ENCODE results near the gene CALM1. TPM values are rescaled to one million over a fixed set of nuclear protein-coding genes. Genes with fewer than 3 reads are reported as not detected.

Gene CALM1
- total RNA-seq, 1 experiment from 2014 or later, result 998 TPM

DNA sequence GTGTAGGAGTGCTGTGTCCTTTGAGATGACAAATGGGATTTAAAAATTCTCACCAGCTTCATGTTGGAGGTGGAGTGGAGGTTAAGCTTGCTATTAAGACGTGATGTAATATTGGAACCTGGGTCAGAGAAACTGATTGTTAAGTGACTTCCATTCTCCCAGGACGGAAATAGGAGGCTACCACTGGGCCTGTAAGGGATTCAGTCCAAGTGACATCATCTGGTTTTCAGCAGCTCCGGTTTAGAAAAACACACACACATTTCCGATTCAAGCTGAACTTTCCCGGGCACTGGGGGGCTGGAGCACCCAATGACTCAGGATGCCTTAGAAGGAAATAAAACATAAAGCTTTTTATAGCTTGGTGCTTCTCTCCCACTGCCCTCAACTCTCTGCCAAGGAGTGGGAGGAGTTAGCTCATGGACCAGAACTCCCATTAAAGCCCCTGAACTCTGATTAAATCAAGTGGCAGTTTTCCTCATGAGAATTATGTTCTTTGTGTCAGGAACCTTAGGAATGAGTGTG, 12.4 kb downstream of the CALM1 start:
- DNase-seq (ENCODE audit: low spot score), result peak; percentile 94
- intact Hi-C loops (cut with micrococcal nuclease; ENCODE audit: unreplicated experiment), result loop anchor here (2.0 kb wide), 1 partner anchor 34 kb away; no protein-coding TSS in a partner anchor

DNA sequence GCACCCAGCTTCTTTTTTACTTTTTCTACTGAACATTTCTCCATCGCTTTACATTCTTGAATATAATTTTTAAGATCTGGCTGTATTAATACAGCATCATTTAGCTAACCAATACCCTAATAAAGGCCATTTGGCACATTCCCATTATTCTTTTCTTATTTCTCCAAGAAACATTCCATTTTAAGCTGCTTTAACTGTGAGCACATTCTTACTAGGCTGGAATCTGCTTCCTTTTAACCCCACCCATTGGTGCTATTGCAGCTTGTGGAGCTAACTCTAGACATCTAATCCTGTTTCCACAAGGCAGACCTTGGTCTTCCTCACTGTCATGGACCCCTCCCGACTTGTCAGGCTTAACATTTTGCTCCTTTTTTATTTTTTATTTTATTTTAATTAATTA, 15.2 kb downstream of the CALM1 start:
- CTCF ChIA-PET, result no interaction called here

More for the DNA sequence above, 12.4 kb downstream of the CALM1 start:
- H3K27me3 ChIP-seq (replicated peaks; ENCODE audit: insufficient read depth, low read depth, low read length, poor library complexity), result no peaks in the 10 kb centered on the region
- no TSS peak for BruUV-seq (replicated peaks)
- peak overlapping the region; percentile 89 for H3K27ac ChIP-seq (ENCODE audit: low read depth, low read length, poor library complexity, severe bottlenecking)
- ChIA-PET CTCF (interaction anchor here (0.7 to 2.0 kb wide), 2 partner anchors 9 to 10 kb away, joined by 4 to 11 read pairs; no protein-coding TSS in a partner anchor), POLR2A (ENCODE audit: low non-redundant PET) (interaction anchor here (0.5 to 0.7 kb wide), 4 partner anchors 35 to 375 kb away, joined by 3 to 7 read pairs (median 5); no protein-coding TSS in a partner anchor)
- H3K4me3 ChIP-seq (ENCODE audit: low read depth, low read length, poor library complexity, severe bottlenecking), result no peak overlapping the region
- H3K36me3 ChIP-seq (ENCODE audit: insufficient read depth, low read length, poor library complexity, severe bottlenecking), result peaks cover 25% of the 10 kb centered on the region
- no peak for TF ChIP-seq EZH2 (IDR thresholded peaks at IDR 0.05; ENCODE audit: borderline replicate concordance, low read depth, low read length, poor library complexity, severe bottlenecking)
- TF ChIP-seq, protein P1, sequence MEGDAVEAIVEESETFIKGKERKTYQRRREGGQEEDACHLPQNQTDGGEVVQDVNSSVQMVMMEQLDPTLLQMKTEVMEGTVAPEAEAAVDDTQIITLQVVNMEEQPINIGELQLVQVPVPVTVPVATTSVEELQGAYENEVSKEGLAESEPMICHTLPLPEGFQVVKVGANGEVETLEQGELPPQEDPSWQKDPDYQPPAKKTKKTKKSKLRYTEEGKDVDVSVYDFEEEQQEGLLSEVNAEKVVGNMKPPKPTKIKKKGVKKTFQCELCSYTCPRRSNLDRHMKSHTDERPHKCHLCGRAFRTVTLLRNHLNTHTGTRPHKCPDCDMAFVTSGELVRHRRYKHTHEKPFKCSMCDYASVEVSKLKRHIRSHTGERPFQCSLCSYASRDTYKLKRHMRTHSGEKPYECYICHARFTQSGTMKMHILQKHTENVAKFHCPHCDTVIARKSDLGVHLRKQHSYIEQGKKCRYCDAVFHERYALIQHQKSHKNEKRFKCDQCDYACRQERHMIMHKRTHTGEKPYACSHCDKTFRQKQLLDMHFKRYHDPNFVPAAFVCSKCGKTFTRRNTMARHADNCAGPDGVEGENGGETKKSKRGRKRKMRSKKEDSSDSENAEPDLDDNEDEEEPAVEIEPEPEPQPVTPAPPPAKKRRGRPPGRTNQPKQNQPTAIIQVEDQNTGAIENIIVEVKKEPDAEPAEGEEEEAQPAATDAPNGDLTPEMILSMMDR (conservative IDR thresholded peaks at IDR 0.05; ENCODE audit: low read depth, low read length), result no peak
- H3K9me3 ChIP-seq (ENCODE audit: low read depth, low read length, poor library complexity, severe bottlenecking), result no peaks in the 10 kb centered on the region
- peaks cover 55% of the 10 kb centered on the region for H3K4me1 ChIP-seq (ENCODE audit: insufficient read depth, low read length, poor library complexity, severe bottlenecking)

DNA sequence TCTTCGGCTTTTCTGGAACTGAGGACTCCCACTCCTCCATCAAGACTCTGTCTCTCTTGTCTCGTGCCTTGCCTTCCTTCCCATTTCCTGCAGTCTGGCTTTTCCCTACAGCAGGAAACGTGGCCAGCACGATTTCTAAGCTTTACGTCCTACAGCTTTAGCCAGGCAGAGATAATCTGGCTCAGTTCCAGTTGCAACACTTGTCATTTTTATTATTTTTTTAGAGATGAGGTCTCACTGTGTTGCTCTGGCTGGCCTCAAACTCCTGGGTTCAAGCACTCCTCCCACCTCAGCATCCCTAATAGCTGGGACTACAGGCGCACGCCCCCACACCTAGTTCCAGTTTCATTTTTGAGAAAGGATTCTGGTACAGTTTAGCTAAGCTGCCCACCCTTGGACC, 19.9 kb downstream of the CALM1 start:
- Histone ChIP-seq H3K4me3 (ENCODE audit: low read depth, low read length, poor library complexity, severe bottlenecking) (peak overlapping the region; percentile 25), H3K27ac (ENCODE audit: low read depth, low read length, poor library complexity, severe bottlenecking) (no peak overlapping the region), H3K4me1 (ENCODE audit: insufficient read depth, low read length, poor library complexity, severe bottlenecking) (peaks cover 18% of the 10 kb centered on the region), H3K27me3 (replicated peaks; ENCODE audit: insufficient read depth, low read depth, low read length, poor library complexity) (no peaks in the 10 kb centered on the region), H3K36me3 (ENCODE audit: insufficient read depth, low read length, poor library complexity, severe bottlenecking) (no peaks in the 10 kb centered on the region), H3K9me3 (ENCODE audit: low read depth, low read length, poor library complexity, severe bottlenecking) (no peaks in the 10 kb centered on the region)
- ChIA-PET CTCF (no interaction called here), POLR2A (ENCODE audit: low non-redundant PET) (interaction anchor here (0.9 kb wide), 1 partner anchor 19 kb away, joined by 3 read pairs; no protein-coding TSS in a partner anchor)
- intact Hi-C loops (cut with micrococcal nuclease; ENCODE audit: unreplicated experiment), result no loop called here
- no TSS peak for BruUV-seq (replicated peaks)
- TF ChIP-seq, protein P1 (conservative IDR thresholded peaks at IDR 0.05; ENCODE audit: low read depth, low read length), result no peak
- TF ChIP-seq EZH2 (IDR thresholded peaks at IDR 0.05; ENCODE audit: borderline replicate concordance, low read depth, low read length, poor library complexity, severe bottlenecking), result no peak
- peak; percentile 53 for DNase-seq (ENCODE audit: low spot score)

More for the DNA sequence above, 15.2 kb downstream of the CALM1 start:
- Histone ChIP-seq H3K36me3 (ENCODE audit: insufficient read depth, low read length, poor library complexity, severe bottlenecking) (peaks cover under 1% of the 10 kb centered on the region), H3K27me3 (replicated peaks; ENCODE audit: insufficient read depth, low read depth, low read length, poor library complexity) (no peaks in the 10 kb centered on the region), H3K9me3 (ENCODE audit: low read depth, low read length, poor library complexity, severe bottlenecking) (no peaks in the 10 kb centered on the region), H3K4me3 (ENCODE audit: low read depth, low read length, poor library complexity, severe bottlenecking) (no peak overlapping the region), H3K27ac (ENCODE audit: low read depth, low read length, poor library complexity, severe bottlenecking) (no peak overlapping the region), H3K4me1 (ENCODE audit: insufficient read depth, low read length, poor library complexity, severe bottlenecking) (peaks cover 37% of the 10 kb centered on the region)
- intact Hi-C loops (cut with micrococcal nuclease; ENCODE audit: unreplicated experiment), result no loop called here
- DNase-seq (ENCODE audit: low spot score), result no peak
- TF ChIP-seq, protein P1 (conservative IDR thresholded peaks at IDR 0.05; ENCODE audit: low read depth, low read length), result no peak
- no peak for TF ChIP-seq EZH2 (IDR thresholded peaks at IDR 0.05; ENCODE audit: borderline replicate concordance, low read depth, low read length, poor library complexity, severe bottlenecking)
- no TSS peak for BruUV-seq (replicated peaks)
- POLR2A ChIA-PET (ENCODE audit: low non-redundant PET), result interaction anchor here (0.6 kb wide), 1 partner anchor 63 kb away, joined by 3 read pairs; no protein-coding TSS in a partner anchor

Measured in A673 (cell line).